ENCODE data around the gene SDK2.

SDK2 gene

DNA sequence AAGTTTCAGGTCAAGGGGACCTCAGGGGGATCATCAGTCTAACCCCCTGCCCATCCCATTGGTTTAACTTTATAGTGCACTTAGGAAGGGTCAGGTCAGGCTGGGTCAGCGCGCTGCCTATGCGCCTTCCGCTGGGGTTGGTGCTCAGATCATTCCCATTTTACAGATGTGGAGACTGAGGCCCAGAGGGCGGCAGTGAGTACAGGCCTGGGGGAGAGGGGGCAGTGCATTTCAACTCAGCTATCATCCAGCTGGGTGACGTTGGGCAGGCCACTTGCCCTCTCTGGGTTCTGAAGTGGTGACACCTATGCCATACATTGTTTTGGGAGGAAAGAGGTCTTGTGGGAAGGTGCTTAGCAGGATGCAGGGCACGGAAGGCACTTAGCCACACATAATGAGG is 204.6 kb downstream of the SDK2 start:
- DNase-seq (ENCODE audit: low spot score) = no peak
- TF ChIP-seq CTCF (IDR thresholded peaks at IDR 0.05; ENCODE audit: borderline replicate concordance, control extremely low read depth, extremely low read depth, insufficient read depth, missing control alignments) = no peak
- in situ Hi-C loops (cut with MboI; ENCODE audit: low sequenced_read_pairs, unreplicated experiment) = loop anchor here (25.0 kb wide), 1 partner anchor 273 kb away; no protein-coding TSS in a partner anchor

- DNase-seq (ENCODE audit: low spot score) = no peak
- in situ Hi-C loops (cut with MboI; ENCODE audit: low sequenced_read_pairs, unreplicated experiment) = loop anchor here (25.0 kb wide), 1 partner anchor 274 kb away; no protein-coding TSS in a partner anchor
- no peak for TF ChIP-seq CTCF (IDR thresholded peaks at IDR 0.05; ENCODE audit: borderline replicate concordance, control extremely low read depth, extremely low read depth, insufficient read depth, missing control alignments)
These were observed 206.4 kb downstream of the SDK2 start for GRCh38 chr17:73437826-73438225.

GRCh38 chr17:73436954-73437353 is 207.3 kb downstream of the SDK2 start:
- in situ Hi-C loops (cut with MboI; ENCODE audit: low sequenced_read_pairs, unreplicated experiment) = loop anchor here (25.0 kb wide), 1 partner anchor 275 kb away; no protein-coding TSS in a partner anchor
- no peak for TF ChIP-seq CTCF (IDR thresholded peaks at IDR 0.05; ENCODE audit: borderline replicate concordance, control extremely low read depth, extremely low read depth, insufficient read depth, missing control alignments)

DNA sequence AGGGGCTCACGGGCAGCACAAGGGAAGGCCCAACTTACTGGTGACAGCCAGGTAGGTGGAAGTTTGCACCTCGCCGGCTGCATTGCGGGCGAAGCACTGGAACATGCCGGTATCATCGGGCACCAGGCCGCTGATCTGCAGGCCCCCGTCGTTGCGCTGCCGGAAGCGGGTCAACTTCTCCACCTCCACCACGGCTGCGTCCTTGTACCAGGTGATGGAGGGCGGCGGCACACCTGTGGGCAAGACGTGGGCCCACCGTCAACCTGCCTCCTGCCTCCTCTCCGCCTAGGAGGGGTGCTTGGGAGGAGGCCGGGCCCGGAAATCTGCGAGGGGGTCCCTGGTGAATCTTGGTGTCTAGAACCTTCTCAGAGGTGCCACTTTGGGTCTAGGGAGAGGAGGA is 208.8 kb downstream of the SDK2 start:
- no peak for TF ChIP-seq CTCF (IDR thresholded peaks at IDR 0.05; ENCODE audit: borderline replicate concordance, control extremely low read depth, extremely low read depth, insufficient read depth, missing control alignments)
- in situ Hi-C loops (cut with MboI; ENCODE audit: low sequenced_read_pairs, unreplicated experiment) = loop anchor here (25.0 kb wide), 1 partner anchor 277 kb away; no protein-coding TSS in a partner anchor
- no peak for DNase-seq (ENCODE audit: low spot score)

More at GRCh38 chr17:73436954-73437353, 207.3 kb downstream of the SDK2 start:
- no peak for DNase-seq (ENCODE audit: low spot score)

DNA sequence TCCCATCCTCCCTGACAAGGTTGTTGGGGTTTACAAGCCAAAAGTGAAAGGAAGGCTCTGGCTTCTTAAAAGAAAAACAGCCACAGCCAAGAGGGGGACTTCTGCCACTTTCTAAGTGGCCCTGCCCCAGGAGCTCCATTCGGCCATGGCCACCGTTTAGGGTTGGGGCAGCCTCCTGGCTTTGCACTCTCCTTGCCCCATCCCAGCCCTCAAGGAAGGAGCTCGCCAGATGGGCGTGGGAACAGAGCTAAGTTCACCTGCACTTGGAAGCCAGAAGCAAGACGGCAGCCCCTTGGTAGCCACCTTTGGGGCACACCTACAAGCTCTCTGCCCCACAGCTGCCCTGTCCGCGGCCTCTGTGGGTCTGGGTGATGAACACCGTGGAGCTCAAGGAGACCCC is 210.1 kb downstream of the SDK2 start:
- no peak for TF ChIP-seq CTCF (IDR thresholded peaks at IDR 0.05; ENCODE audit: borderline replicate concordance, control extremely low read depth, extremely low read depth, insufficient read depth, missing control alignments)
- in situ Hi-C loops (cut with MboI; ENCODE audit: low sequenced_read_pairs, unreplicated experiment) = loop anchor here (25.0 kb wide), 1 partner anchor 278 kb away; no protein-coding TSS in a partner anchor
- no peak for DNase-seq (ENCODE audit: low spot score)

DNA sequence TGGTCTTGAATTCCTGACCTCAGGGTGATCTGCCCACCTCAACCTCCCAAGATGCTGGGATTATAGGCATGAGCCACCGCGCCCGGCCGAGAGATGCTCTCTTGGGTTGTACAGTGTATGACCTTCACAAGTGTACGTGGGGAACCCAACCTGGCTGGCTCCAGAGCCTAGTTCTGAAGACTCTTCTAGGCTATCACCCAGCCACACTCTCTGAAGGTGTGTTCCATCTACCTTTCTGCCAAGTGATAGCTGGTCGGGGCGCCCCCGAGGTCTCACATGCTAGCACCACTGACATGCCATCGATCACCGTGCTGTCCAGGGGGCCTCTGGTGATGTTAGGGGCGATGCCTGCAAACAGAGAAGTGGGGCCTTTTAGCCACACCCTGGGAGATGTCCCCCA is 210.7 kb downstream of the SDK2 start:
- no peak for DNase-seq (ENCODE audit: low spot score)
- no peak for TF ChIP-seq CTCF (IDR thresholded peaks at IDR 0.05; ENCODE audit: borderline replicate concordance, control extremely low read depth, extremely low read depth, insufficient read depth, missing control alignments)
- in situ Hi-C loops (cut with MboI; ENCODE audit: low sequenced_read_pairs, unreplicated experiment) = loop anchor here (25.0 kb wide), 1 partner anchor 279 kb away; no protein-coding TSS in a partner anchor
